PC-9 (cell line): ENCODE measurements around the gene AGBL2.

Source experiments
- EZH2 ChIP-seq: fragments of 200-600 bp; sonication (generic); IDR thresholded peaks from 2 replicates; pipeline ENCODE4 v1.8.0; 2017; ENCODE audit warnings: antibody characterized with exemption, low read depth
- TF ChIP-seq, protein P1 (sequence below): fragments of 200-600 bp; sonication (generic); conservative IDR thresholded peaks from 2 replicates; pipeline ENCODE4 v1.6.1; 2017; ENCODE audit warnings: mixed run types, antibody characterized with exemption, mild to moderate bottlenecking, moderate library complexity

DNA sequence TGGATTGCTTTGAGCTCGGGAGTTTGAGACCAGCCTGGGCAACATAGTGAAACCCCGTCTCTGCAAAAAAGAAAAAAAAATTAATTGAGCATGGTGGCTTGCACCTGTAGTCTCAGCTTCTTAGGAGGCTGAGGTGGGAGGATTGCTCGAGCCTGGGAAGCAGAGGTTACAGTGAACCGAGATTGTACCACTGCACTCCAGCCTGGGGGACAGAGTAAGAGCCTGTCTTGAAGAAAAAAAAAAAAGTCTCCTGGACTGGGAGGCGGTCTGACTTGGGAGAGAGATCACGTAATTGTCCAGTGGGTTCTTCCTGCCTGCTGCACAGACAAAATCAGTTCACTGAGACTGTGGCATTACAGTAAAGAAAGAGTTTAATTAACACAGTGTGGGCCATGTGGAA is 69.7 kb downstream of the AGBL2 start:
- TF ChIP-seq, protein P1, sequence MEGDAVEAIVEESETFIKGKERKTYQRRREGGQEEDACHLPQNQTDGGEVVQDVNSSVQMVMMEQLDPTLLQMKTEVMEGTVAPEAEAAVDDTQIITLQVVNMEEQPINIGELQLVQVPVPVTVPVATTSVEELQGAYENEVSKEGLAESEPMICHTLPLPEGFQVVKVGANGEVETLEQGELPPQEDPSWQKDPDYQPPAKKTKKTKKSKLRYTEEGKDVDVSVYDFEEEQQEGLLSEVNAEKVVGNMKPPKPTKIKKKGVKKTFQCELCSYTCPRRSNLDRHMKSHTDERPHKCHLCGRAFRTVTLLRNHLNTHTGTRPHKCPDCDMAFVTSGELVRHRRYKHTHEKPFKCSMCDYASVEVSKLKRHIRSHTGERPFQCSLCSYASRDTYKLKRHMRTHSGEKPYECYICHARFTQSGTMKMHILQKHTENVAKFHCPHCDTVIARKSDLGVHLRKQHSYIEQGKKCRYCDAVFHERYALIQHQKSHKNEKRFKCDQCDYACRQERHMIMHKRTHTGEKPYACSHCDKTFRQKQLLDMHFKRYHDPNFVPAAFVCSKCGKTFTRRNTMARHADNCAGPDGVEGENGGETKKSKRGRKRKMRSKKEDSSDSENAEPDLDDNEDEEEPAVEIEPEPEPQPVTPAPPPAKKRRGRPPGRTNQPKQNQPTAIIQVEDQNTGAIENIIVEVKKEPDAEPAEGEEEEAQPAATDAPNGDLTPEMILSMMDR, result no peak
- TF ChIP-seq EZH2, result no peak
